GM23338 (cell line): ENCODE measurements around the gene FAF2.

Source experiments
- EZH2 ChIP-seq: fragments of 200-600 bp; sonication (generic); IDR thresholded peaks from one replicate; pipeline ENCODE4 v1.8.0; 2017; ENCODE audit warnings: antibody characterized with exemption, mild to moderate bottlenecking, low read depth; ENCODE audit not compliant: unreplicated experiment
- POLR2AphosphoS5 ChIP-seq: IDR thresholded peaks from 2 replicates; pipeline ENCODE4 v1.6.1; 2016; ENCODE audit warnings: antibody characterized with exemption, low read depth
- TF ChIP-seq, protein P1 (sequence below), 2 experiments: fragments of 200-600 bp in 1 of 2; sonication (generic) in 1 of 2; conservative IDR thresholded peaks; 2 replicates each; pipeline versions ENCODE4 v1.5.1 to v1.6.1; 2016 to 2017; ENCODE audit warnings: antibody characterized with exemption in 2 of 2, low read depth in 2 of 2, mild to moderate bottlenecking in 2 of 2, moderate library complexity in 1 of 2

DNA sequence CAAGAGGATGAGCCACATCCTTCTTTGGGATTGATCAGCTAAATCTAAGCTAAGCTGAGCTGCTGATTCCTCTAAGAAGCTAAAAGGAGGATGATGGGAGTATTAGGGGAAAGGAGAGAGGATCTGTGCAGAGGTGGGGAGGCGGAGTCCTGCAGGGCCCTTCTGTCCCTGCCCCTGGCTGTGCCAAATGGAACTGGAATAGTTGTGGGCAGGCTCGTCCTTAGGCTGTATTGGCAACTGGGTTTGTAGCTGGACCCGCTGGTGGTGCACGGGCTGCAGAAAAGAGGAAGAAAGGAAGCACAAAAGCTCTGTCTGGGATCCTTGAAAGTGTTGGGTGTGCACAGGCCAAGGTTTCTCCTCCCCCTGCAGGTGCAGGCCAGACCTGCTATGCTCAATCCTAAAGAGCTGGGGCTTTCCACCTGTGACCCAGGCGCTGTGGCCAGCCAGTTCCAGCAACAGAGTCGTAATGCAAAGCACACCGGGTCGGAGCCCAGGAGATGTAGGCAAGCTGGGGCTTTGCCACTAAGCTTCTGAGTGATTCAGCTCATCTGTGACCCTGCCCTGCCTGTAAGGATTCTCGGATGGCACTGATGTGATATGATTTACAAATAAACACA lies 41.6 kb upstream of the FAF2 start:
- TF ChIP-seq, protein P1, sequence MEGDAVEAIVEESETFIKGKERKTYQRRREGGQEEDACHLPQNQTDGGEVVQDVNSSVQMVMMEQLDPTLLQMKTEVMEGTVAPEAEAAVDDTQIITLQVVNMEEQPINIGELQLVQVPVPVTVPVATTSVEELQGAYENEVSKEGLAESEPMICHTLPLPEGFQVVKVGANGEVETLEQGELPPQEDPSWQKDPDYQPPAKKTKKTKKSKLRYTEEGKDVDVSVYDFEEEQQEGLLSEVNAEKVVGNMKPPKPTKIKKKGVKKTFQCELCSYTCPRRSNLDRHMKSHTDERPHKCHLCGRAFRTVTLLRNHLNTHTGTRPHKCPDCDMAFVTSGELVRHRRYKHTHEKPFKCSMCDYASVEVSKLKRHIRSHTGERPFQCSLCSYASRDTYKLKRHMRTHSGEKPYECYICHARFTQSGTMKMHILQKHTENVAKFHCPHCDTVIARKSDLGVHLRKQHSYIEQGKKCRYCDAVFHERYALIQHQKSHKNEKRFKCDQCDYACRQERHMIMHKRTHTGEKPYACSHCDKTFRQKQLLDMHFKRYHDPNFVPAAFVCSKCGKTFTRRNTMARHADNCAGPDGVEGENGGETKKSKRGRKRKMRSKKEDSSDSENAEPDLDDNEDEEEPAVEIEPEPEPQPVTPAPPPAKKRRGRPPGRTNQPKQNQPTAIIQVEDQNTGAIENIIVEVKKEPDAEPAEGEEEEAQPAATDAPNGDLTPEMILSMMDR (conservative IDR thresholded peaks at IDR 0.05; ENCODE audit: low read depth in 2 of 2): no peak
- no peak for TF ChIP-seq POLR2AphosphoS5
- no peak for TF ChIP-seq EZH2
